Hepatocyte (in vitro differentiated cells): ENCODE results near the gene PRKAA2. TPM values are rescaled to one million over a fixed set of nuclear protein-coding genes. Genes with fewer than 3 reads are reported as not detected.

Experiments used
- DNase-seq: peaks from one replicate; pipeline ENCODE4 v3.0.0-alpha.2; 2016; ENCODE audit warnings: low spot score
- H2AFZ ChIP-seq: fragments of 200-600 bp; sonication (generic); 2 replicates; pipeline ENCODE4 v1.6.0; 2016; ENCODE audit warnings: antibody characterized with exemption, mild to moderate bottlenecking
- H3K27ac ChIP-seq: fragments of 200-600 bp; sonication (generic); 2 replicates; pipeline ENCODE4 v1.5.1; 2016; ENCODE audit warnings: mild to moderate bottlenecking
- H3K27me3 ChIP-seq: fragments of 200-600 bp; sonication (generic); 2 replicates; pipeline ENCODE4 v1.6.1; 2016
- H3K36me3 ChIP-seq: fragments of 200-600 bp; sonication (generic); replicated peaks from 2 replicates; pipeline ENCODE4 v1.5.1; 2016; ENCODE audit warnings: low read depth; ENCODE audit not compliant: insufficient read depth
- H3K4me1 ChIP-seq: fragments of 200-600 bp; sonication (generic); 2 replicates; pipeline ENCODE4 v1.5.1; 2016; ENCODE audit warnings: mild to moderate bottlenecking, moderate library complexity; ENCODE audit not compliant: insufficient read depth
- H3K4me2 ChIP-seq: fragments of 200-600 bp; sonication (generic); 2 replicates; pipeline ENCODE4 v1.6.0; 2016
- H3K4me3 ChIP-seq: fragments of 200-600 bp; sonication (generic); 2 replicates; pipeline ENCODE4 v1.5.1; 2016; ENCODE audit warnings: mild to moderate bottlenecking
- H3K79me2 ChIP-seq: fragments of 200-600 bp; sonication (generic); 2 replicates; pipeline ENCODE4 v1.6.0; 2017; ENCODE audit warnings: mild to moderate bottlenecking
- H3K9me2 ChIP-seq: fragments of 200-600 bp; sonication (generic); replicated peaks from 2 replicates; pipeline ENCODE4 v1.6.0; 2017; ENCODE audit warnings: mild to moderate bottlenecking; ENCODE audit not compliant: insufficient read depth
- H3K9me3 ChIP-seq: fragments of 200-600 bp; sonication (generic); 2 replicates; pipeline ENCODE4 v1.5.1; 2016; ENCODE audit warnings: low read depth, mild to moderate bottlenecking
- H4K20me1 ChIP-seq: fragments of 200-600 bp; sonication (generic); 2 replicates; pipeline ENCODE4 v1.6.0; 2016; ENCODE audit warnings: mild to moderate bottlenecking; ENCODE audit not compliant: insufficient read depth, poor library complexity, severe bottlenecking
- EZH2 ChIP-seq: fragments of 200-600 bp; sonication (generic); IDR thresholded peaks from 2 replicates; pipeline ENCODE4 v1.6.1; 2016; ENCODE audit warnings: antibody characterized with exemption, mild to moderate bottlenecking, borderline replicate concordance
- EZH2phosphoT487 ChIP-seq: fragments of 200-600 bp; sonication (generic); IDR thresholded peaks from one replicate; pipeline ENCODE4 v1.6.1; 2018; ENCODE audit warnings: antibody characterized with exemption, mild to moderate bottlenecking, low read depth, moderate library complexity; ENCODE audit not compliant: unreplicated experiment, severe bottlenecking
- WGBS: methylation state at CpG from one replicate; pipeline ENCODE4 v1.1.6; 2016; ENCODE audit warnings: low lambda C conversion rate; ENCODE audit errors: missing lambda C conversion rate; 5-methylcytosine and 5-hydroxymethylcytosine counted together
- polyA plus RNA-seq: library from polyadenylated mRNA; unstranded; fragments of >200 nt; fragmentation: Nextera tagmentation; extraction: Ambion mirVana; gene quantifications from 2 replicates; pipeline ENCODE4 v1.2.1, GENCODE V29; 2016
- total RNA-seq: library from RNA; depleted of rRNA; stranded (reverse); fragments of >200 nt; gene quantifications from 2 replicates; pipeline ENCODE4 v1.2.3, GENCODE V29; 2014
- TF ChIP-seq, protein P1 (sequence below): fragments of 200-600 bp; sonication (generic); IDR thresholded peaks from 2 replicates; pipeline ENCODE4 v1.5.1; 2016; ENCODE audit warnings: antibody characterized with exemption, mild to moderate bottlenecking; ENCODE audit not compliant: poor library complexity

PRKAA2 gene
- total and polyA plus RNA-seq, 2 experiments from 2014 or later = 1.8 to 7.7 TPM

- H3K4me1 ChIP-seq = peaks cover 9% of the 10 kb centered on the region
- no peak for DNase-seq
- H3K4me3 ChIP-seq = no peak overlapping the region
- H3K27ac ChIP-seq = no peak overlapping the region
- no peaks in the 10 kb centered on the region for H3K79me2 ChIP-seq
- H3K9me2 ChIP-seq = no peaks in the 10 kb centered on the region
- H2AFZ ChIP-seq = no peak overlapping the region
- H3K4me2 ChIP-seq = no peak overlapping the region
- no peaks in the 10 kb centered on the region for H3K36me3 ChIP-seq
- H3K27me3 ChIP-seq = no peaks in the 10 kb centered on the region
- TF ChIP-seq EZH2 (no peak), EZH2phosphoT487 (no peak)
- TF ChIP-seq, protein P1, sequence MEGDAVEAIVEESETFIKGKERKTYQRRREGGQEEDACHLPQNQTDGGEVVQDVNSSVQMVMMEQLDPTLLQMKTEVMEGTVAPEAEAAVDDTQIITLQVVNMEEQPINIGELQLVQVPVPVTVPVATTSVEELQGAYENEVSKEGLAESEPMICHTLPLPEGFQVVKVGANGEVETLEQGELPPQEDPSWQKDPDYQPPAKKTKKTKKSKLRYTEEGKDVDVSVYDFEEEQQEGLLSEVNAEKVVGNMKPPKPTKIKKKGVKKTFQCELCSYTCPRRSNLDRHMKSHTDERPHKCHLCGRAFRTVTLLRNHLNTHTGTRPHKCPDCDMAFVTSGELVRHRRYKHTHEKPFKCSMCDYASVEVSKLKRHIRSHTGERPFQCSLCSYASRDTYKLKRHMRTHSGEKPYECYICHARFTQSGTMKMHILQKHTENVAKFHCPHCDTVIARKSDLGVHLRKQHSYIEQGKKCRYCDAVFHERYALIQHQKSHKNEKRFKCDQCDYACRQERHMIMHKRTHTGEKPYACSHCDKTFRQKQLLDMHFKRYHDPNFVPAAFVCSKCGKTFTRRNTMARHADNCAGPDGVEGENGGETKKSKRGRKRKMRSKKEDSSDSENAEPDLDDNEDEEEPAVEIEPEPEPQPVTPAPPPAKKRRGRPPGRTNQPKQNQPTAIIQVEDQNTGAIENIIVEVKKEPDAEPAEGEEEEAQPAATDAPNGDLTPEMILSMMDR = no peak
- WGBS = 52% methylated on average over 2 of the region's 2 CpGs
- H4K20me1 ChIP-seq = no peaks in the 10 kb centered on the region
- no peaks in the 10 kb centered on the region for H3K9me3 ChIP-seq
Observed at GRCh38 chr1:56709995-56710394, 64.9 kb downstream of the PRKAA2 start.

GRCh38 chr1:56710646-56711045 lies 65.5 kb downstream of the PRKAA2 start:
- no peak overlapping the region for H3K27ac ChIP-seq
- no peaks in the 10 kb centered on the region for H3K79me2 ChIP-seq
- no peaks in the 10 kb centered on the region for H3K9me2 ChIP-seq
- H3K27me3 ChIP-seq = no peaks in the 10 kb centered on the region
- no peaks in the 10 kb centered on the region for H4K20me1 ChIP-seq
- no peak overlapping the region for H3K4me3 ChIP-seq
- no peak overlapping the region for H2AFZ ChIP-seq
- TF ChIP-seq, protein P1 = no peak
- TF ChIP-seq EZH2 (no peak), EZH2phosphoT487 (no peak)
- no peaks in the 10 kb centered on the region for H3K9me3 ChIP-seq
- no peaks in the 10 kb centered on the region for H3K36me3 ChIP-seq
- DNase-seq = peak; percentile 9
- H3K4me1 ChIP-seq = peaks cover 9% of the 10 kb centered on the region
- no peak overlapping the region for H3K4me2 ChIP-seq

DNA sequence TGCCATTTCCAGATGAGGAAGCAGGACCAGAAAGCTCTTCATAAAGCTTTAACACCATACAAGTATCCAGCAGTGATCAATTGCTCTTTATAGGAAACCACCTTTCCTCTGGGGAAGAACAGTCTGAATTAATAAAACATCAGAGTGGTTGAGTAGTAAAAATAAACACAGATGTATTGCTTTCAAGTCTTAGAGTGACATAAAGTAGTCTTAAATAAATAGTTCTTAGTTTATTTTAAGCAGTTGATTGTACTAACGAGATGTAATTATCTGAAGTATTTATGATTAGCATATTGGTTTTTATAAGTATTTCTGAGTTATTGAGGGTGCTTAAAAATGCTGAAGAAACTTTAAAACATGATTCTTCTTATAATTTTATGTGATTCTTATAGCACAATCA lies 67.0 kb downstream of the PRKAA2 start:
- Histone ChIP-seq H3K4me3 (no peak overlapping the region), H3K9me2 (no peaks in the 10 kb centered on the region), H3K27ac (no peak overlapping the region), H2AFZ (no peak overlapping the region), H3K9me3 (no peaks in the 10 kb centered on the region), H3K27me3 (no peaks in the 10 kb centered on the region), H3K36me3 (no peaks in the 10 kb centered on the region), H3K4me2 (no peak overlapping the region), H3K4me1 (peaks cover 9% of the 10 kb centered on the region), H3K79me2 (no peaks in the 10 kb centered on the region), H4K20me1 (no peaks in the 10 kb centered on the region)
- 59% methylated on average over 1 of the region's 1 CpG for WGBS
- DNase-seq = no peak
- TF ChIP-seq EZH2phosphoT487 (no peak), EZH2 (no peak)
- TF ChIP-seq, protein P1 = no peak

- no peak overlapping the region for H3K4me3 ChIP-seq
- H3K9me3 ChIP-seq = no peaks in the 10 kb centered on the region
- no peaks in the 10 kb centered on the region for H4K20me1 ChIP-seq
- H3K79me2 ChIP-seq = no peaks in the 10 kb centered on the region
- no peaks in the 10 kb centered on the region for H3K27me3 ChIP-seq
- H3K27ac ChIP-seq = no peak overlapping the region
- H3K9me2 ChIP-seq = no peaks in the 10 kb centered on the region
- H3K4me1 ChIP-seq = peaks cover 9% of the 10 kb centered on the region
- H3K36me3 ChIP-seq = no peaks in the 10 kb centered on the region
- H3K4me2 ChIP-seq = no peak overlapping the region
- no peak for DNase-seq
- no peak overlapping the region for H2AFZ ChIP-seq
- no peak for TF ChIP-seq EZH2
- TF ChIP-seq, protein P1 = no peak
- no peak for TF ChIP-seq EZH2phosphoT487
- WGBS = 72% methylated on average over 1 of the region's 1 CpG
Observed at GRCh38 chr1:56713112-56713511, 68.0 kb downstream of the PRKAA2 start.
